Fibroblast of skin of right biceps (primary cell): ENCODE data around the gene DNAJC5G.
"Not testable (repeated sequence)": the region's sequence is repeated elsewhere in the genome, so short reads cannot be mapped to it uniquely, and the experiment has no call there.

ENCODE experiments used
- DNase-seq: peaks from one replicate; pipeline ENCODE4 v3.0.0-alpha.2; 2013

Gene DNAJC5G

DNA sequence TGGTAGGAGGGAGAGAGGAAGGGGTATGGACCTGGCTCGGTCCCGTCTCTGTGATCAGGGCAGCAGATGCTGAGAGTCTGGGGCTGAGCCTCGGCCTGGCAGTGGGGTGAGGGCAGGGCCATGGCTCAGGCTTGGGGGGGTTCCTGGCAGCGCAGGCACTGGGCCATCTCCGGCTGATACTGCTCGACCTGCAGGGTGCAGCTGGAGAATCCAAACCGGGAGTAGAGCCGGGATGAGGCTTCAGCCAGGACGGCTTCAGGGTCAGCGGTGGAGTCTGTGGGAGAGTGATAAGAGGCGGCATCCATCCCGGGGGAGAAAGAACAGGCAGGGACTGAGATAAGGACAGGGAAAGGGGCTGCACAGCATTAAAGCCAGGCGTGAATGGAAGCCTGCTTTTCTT lies 20.0 kb upstream of the DNAJC5G start:
- no peak for DNase-seq

- peak; percentile 79 for DNase-seq
Measured at GRCh38 chr2:27255660-27256059, 19.6 kb upstream of the DNAJC5G start.

GRCh38 chr2:27256855-27257454 lies 18.3 kb upstream of the DNAJC5G start:
- no peak for DNase-seq

DNA sequence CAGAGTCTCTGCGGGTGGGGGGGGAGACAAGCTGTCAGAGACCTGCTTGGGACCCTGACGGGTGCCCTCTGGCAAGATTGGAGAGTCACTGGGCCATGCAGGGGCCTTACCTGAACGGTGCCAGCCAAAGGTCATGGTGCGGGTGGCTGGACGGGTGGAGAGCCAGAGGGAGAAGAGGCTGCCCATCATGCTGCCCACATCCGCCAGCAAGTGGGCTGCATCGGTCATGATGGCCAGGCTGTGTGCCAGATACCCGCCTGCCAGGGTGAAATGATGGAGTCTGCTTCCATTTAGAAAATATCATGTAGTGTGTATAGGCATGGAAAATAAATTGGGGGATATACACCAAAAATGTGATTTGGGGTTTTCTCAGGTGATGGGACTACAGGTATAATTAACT lies 17.2 kb upstream of the DNAJC5G start:
- no peak for DNase-seq

DNA sequence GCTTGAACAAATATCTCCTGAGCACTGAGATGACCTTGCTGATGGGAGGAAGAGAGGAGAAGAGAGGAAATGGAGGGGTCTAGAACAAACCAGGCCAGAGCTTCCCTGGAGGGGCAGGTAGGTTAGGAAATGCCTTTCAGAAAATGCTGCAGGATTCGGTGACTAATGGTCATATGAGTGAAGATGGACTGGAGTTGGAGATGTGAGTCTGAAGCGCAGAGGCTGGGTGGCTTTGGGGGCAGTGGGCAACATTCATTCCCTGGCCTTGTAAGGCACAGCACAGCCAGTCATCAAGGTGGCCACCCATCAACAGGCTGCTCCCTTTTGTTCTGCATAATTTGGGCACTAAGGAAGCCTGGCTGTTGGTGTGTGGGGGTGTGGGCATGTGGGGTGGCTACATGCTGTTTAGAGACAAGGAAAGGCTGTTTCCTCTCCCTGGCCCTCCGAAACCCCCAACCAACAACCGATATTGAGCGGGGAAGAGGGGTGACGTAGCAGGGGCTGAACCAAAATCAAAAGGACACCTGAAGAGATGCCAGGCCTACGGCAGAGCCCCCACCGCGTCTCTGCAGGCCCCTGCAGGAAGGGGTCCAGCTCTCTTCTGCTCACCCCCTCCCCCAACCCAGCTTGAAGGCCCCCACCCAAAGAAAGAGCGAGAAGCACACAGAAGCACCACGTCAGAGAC lies 13.8 kb upstream of the DNAJC5G start:
- DNase-seq: no peak

- no peak for DNase-seq
Measured at GRCh38 chr2:27261926-27262298, 13.3 kb upstream of the DNAJC5G start.

GRCh38 chr2:27262379-27263286 lies 12.6 kb upstream of the DNAJC5G start, which contains the start of gene SLC30A3:
Gene SLC30A3, minus strand, starts transcription at chr2:27263047. Its CDS starts 141 bp downstream, at chr2:27262906.
- DNase-seq: peak; percentile 22

DNA sequence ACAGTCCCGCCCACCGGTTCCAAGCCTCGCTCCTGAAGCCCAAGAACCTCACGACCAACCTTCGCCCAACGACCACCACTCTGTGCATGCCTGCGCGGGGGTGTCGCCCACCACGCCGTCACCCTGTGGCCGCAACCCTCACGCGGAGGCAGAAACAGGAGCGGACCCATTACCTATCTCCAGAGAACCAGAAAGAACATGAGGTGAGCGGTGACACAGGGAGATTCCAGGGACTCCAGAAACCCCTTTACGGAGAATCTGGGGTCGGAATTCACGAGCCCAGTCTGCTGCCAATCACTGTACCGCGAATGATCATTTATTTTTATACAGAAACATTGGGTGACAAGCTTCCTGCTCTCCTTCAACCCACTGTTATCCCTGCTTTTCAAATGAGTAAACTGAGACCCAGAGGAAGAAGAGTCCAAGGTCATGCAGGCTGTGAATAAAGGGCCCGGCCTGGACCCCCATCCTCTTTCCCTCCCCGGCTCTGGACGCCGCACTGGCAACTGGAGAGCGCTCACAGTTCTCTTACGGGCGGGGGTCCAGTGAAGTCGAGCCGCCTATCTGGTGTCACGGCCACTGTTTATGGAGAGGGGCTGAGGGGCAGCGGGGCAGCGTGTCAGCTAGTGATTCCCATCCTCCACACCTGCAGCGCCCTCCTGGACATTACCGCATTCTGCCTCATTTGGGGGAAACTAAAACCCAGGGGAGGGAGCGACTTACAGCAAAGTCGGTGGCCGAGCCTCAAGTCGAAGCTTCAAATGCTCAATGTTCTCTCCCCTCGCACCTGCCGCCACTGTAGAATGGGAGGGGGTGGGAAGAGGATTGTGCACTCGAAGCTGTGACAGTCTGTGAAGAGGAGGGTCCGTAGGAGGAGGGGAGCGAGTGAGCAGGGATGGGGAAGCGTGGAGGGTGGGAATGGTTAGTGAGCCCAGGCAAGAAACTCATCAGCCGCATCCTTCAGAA lies 11.7 kb upstream of the DNAJC5G start:
- DNase-seq: no peak

DNA sequence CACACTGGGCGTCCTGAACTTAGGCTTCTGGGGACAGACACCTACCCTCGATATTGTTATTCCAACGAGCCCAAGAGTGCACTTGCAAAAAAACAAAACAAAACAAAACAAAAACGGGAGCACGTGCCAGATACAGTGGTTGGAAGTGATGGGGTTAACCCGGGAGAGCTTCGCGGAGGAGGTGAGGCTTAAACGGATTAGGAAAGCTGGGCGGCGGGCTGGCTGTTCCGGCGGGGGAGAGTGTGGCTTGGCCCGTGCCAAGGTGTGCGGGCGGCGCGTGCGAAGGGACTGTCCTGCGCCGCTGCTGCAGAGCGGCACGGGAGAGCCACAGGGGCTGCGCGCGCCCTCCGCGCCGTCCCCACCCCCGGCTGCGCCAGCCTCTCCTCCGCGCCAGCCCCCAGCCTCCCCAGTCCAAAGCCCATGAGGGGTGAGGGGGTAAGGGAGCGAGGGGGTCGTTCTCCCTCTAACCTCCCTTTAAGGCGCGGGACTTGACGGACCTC lies 10.9 kb upstream of the DNAJC5G start:
- DNase-seq: no peak

DNA sequence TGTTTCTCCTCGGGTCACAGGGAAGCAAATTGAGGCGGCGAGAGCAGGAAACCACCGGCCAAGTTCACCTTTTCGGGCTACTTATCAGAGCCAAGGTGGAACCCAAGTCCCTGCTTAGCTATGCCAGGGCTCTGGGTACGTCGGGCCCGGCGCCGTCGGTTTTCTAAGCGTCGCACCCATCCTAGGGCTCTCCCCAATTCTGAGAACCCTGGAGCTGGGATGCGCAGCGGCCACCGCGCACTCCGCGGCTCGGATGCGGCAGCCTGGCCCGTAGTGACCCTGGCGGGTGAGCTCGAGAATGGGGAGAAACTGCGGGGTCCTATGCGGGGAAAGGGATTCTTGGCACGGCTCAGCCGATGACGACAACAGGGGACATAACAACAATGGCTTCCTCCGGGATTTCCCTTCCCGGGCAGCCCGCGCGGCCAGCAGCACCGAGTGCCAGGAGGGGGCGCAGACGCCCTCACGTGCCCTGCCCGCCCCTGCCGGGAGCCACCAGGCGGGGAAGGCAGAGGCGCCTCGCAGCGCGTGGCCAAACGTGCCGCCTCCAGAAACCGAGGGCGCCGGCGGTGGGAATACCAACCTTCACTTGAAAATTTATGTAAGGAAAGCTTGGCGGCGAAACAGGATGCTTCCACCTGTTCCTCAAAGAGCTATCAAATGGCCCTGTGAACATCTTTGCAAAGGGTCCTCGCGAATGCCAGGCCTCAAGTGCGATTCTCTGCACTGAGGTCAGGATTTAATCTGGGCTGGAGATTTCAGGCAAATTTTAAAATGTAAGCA lies 10.3 kb upstream of the DNAJC5G start:
- peak; percentile 54 for DNase-seq

DNA sequence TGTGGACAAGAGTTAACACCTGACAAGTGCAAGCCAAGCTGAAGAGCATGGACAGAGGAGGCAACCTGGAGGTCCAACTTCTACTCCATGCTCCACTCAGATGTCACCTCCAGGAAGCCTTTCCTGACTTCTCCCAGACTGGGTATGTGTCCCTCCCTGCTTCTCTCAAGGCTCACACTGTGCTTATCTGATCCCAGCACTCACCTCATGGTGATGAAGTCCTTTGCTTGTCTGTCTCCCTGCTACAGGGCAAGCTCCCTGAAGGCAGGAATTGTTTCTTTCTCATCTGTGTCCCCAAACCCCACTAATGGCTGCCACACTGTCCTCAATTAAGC lies 9.7 kb upstream of the DNAJC5G start:
- DNase-seq: no peak

DNA sequence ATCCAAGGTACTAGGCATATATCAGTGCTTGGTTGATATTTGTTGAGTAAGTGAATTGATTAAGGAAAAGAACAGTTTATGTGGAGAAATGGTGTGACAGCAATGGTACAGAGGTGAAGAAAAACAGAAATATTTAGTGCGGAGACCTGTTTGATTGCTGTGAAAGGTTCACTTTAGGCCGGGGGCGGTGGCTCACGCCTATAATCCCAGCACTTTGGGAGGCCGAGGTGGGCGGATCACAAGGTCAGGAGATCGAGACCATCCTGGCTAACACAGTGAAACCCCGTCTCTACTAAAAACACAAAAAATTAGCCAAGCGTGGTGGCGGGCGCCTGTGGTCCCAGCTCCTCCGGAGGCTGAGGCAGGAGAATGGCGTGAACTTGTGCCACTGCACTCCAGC lies 6.9 kb upstream of the DNAJC5G start:
- not testable (repeated sequence) for DNase-seq

- no peak for DNase-seq
Measured at GRCh38 chr2:27270131-27270530, 5.1 kb upstream of the DNAJC5G start.

DNA sequence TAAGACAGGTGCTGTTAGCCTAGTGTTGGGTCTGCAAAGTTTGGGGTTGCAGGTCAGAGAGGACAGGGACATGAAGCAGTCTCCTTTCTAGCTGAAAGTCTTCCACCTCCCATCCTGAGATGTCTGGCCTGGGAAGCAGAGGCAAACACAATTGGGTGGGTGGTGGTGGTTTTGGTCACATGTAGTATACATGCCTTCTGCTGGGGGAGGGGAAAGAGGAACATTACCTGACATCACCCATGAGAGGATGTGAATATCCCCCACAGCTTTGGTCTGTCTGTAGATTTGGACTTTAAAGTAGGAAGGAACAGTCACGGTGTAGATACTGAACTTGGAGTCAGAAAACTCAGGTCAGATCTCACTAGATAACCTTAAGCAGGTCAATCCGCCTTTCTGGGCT lies 4.6 kb upstream of the DNAJC5G start:
- no peak for DNase-seq

GRCh38 chr2:27271631-27272340 lies 3.4 kb upstream of the DNAJC5G start:
- DNase-seq: no peak

DNA sequence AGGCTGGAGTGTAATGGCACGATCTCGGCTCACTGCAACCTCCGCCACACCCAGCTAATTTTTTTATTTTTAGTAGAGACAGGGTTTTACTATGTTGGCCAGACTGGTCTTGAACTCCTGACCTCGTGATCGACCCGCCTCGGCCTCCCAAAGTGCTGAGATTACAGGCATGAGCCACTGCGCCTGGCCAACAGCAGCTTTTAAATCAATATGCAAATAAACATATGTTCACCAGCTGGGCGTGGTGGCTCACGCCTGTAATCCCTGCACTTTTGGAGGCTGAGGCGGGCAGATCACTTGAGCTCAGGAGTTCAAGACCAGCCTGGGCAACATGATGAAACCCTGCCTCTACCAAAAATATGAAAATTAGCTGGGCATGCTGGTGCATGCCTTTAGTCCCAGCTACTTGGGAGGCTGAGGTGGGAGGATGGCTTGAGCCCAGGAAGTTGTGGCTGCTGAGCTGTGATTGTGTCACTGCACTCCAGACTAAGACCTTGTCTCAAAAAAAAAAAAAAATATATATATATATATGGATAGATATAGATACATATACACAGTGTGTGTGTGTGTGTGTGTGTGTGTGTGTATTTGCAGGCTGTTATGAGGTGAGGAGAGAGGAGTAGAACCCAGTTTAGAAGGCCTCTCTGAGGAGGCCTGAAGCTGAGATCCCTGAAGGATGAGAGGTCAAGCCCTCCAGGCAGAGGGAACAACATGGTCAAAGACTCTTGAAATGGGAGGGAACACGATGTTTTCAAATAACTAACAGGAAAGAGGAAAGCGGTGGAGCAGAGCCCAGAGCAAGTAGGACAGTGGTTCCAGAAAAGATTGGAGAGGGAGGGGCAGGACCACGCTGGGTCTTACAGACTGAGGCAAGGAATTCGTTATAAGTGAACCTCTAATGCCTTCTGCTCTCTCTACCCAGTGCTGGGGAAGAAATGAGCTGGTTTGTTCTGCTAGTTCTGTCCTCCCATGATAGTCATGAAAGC lies 2.4 kb upstream of the DNAJC5G start:
- not testable (repeated sequence) for DNase-seq

- no peak for DNase-seq
Measured at GRCh38 chr2:27278010-27278409, 2.8 kb downstream of the DNAJC5G start.

DNA sequence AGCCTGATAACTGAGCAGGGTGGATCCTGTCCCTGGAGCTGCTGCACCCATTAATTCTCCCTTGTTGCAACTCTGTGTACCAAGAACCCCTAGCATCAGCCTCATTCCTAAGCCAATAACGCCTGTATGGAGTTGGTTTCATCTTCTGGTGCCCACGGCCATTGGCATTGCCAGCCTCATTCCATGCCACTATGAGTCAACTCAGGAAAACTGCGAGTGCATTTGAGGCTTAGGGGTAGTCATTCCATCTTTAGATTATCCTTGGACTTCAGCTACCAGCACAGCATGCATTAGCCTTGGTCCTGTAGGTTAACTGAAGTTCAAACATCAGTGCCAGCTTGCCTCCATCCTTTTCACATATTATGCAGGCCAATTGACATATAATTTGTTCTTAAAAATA lies 5.6 kb downstream of the DNAJC5G start:
- no peak for DNase-seq

- DNase-seq: no peak
Measured at GRCh38 chr2:27281442-27281841, 6.2 kb downstream of the DNAJC5G start.
